ENCODE data around the gene PTRH1.
A peak's percentile ranks its signal among the peaks of the same experiment; 100 is the strongest.

Gene PTRH1

DNA sequence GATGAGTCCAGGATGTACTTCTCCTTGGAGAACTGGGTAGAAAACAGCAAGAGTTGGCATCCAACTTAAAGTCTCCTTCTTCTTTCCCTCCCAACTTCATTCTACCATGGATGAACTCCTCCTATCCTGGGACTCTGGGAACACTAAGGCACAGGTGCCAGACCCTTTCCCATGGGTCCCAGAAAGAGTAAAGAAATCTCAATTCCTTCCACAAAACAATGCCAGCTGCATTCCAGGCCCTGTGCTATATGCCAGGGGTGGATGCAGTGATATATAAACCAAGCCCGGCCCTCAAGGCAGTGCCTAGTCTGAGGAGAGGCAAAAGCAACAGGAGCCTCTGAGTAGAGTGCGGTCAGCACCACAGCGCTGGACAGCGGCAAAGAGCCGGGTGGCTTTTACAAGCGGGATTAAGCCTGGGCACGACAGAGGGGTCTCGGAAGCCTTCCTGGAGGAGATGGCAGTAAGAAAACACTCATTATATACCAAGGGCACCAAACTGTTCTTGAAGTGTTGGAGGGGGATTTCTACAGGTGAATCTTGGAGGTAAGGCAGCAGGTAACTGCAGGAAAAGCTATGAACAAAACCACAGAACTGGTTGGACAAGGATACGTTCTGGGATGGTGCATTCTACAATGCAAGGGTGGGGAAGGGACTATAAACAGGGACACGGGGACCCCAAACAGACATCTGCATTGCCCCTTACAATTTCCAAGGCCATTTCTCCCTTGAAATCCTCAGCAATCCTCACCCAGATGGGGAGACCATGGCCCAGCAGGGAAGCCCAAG, 36.0 kb upstream of the PTRH1 start:
- DNase-seq: no peak

DNA sequence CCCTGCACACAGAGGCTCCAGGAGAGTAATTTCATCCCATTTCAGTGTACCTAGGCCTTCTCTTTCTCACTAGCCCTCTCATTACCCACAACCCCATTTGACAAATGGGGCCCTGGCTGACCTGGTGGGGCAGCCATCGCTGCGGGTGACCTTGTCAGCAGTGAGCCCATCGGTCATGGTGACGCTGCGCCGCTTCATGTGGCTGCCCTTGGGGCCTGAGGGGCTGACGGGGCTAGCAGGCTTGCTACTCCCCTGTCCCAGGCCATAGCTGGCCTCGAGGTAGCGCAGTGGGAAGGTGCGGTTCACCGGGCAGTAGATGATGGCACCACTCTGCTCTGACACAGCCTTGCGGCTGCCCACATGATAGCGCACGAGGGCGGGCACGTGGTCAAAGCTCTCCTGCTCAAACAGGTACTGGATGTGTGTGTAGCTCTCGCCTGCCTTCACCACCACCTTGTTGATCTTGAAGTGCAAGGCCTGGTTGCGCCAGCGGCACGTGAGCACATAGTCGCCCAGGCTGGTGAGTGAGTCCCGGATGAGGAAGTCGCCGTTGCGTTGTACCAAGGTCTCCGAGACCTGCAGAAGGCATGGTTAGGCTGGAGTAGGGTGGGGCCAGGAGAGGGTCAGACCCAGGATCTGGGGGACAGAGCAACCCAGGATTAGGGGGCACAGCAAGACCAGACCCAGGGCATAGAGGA, 33.8 kb upstream of the PTRH1 start:
- peaks cover 7 to 13% of the 10 kb centered on the region in 2 donors for H3K4me1 Mint-ChIP-seq
- DNase-seq (no peak), ATAC-seq (replicated peaks) (no peak)
- no peaks in the 10 kb centered on the region for H3K27me3 Mint-ChIP-seq
- H3K9me3 Mint-ChIP-seq: no peaks in the 10 kb centered on the region
- H3K4me3 Mint-ChIP-seq: no peak overlapping the region
- peaks cover 51 to 63% of the 10 kb centered on the region in 2 donors for H3K36me3 Mint-ChIP-seq
- H3K27ac Mint-ChIP-seq: no peak overlapping the region

More for the DNA sequence above, 36.0 kb upstream of the PTRH1 start:
- peak overlapping the region; percentile 65 for H3K27ac Mint-ChIP-seq
- no peaks in the 10 kb centered on the region for H3K27me3 Mint-ChIP-seq
- ATAC-seq (replicated peaks): no peak
- peaks cover 46 to 57% of the 10 kb centered on the region in 2 donors for H3K36me3 Mint-ChIP-seq
- H3K9me3 Mint-ChIP-seq: no peaks in the 10 kb centered on the region
- no peak overlapping the region for H3K4me3 Mint-ChIP-seq
- H3K4me1 Mint-ChIP-seq: peaks cover 7 to 16% of the 10 kb centered on the region in 2 donors

DNA sequence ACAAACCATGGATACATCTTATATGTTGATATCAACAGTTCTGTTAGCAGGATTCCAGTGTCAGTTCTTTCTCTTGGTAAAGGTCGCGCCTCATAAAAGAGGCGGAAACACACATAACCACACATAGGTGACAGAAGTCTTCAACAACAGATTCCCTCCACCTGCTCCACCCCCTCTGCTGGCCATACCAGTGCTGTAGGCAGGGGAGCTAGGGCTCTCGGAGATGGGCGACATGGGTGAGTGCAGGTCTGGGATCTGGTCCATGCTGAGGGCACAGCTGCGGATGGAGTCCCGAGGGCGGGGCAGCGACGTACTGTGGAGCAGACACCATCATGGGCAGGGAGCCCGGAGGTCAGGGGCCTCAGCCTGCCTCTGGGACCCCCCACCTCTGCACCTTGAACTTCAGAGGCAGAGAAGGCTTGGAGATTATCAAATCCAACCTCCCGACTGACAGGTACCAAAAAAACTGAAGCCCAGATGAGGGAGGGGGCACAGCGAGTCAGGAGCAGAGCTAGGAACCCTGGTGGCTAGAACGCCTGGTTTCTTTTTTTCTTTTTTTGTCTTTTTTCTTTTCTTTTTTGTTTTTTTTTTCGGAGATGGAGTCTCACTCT, 31.6 kb upstream of the PTRH1 start:
- no peak overlapping the region for H3K4me3 Mint-ChIP-seq
- ATAC-seq (replicated peaks): no peak
- peaks cover 52 to 60% of the 10 kb centered on the region in 2 donors for H3K36me3 Mint-ChIP-seq
- peak overlapping the region; percentile 31 for H3K27ac Mint-ChIP-seq
- H3K4me1 Mint-ChIP-seq: peaks cover 3 to 4% of the 10 kb centered on the region in 2 donors
- no peaks in the 10 kb centered on the region for H3K9me3 Mint-ChIP-seq
- H3K27me3 Mint-ChIP-seq: no peaks in the 10 kb centered on the region
- no peak for DNase-seq

DNA sequence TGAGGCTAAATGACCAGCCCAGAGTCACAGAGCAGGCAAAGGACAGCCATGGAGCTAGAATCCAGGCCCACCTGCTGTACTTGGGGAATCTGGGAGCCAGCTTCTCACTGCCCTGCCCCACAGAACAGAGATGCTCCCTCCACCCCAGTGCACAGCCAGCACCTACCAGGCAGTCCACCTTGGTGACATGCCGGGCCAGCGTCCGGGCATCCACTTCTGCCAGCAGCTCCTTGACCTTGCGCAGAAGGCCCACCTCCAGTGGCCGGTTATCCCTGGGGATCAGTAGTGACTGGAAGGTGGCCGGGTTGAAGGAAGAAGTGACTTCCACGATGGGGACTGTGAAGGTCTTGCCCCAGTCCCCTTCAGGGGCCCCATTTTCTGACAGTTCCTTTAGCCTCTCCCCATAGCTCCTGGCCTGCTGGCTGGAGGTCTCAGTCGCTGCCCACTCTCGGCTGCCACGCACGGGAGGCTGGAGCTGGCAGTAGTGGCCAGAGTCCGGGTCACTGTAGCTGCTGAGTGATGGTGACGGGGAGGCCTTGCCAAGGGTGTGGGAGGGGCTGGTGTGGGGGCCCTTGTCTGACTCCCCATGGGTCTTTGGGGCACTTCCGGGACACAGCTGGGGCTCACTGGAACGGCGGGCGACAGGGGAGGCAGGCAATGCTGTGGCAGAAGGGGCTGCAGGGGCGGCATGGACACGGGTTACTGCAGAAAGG, 29.1 kb upstream of the PTRH1 start:
- Mint-ChIP-seq H3K27ac (peak overlapping the region; percentile 31), H3K4me1 (peaks cover 3 to 9% of the 10 kb centered on the region in 2 donors), H3K9me3 (no peaks in the 10 kb centered on the region), H3K36me3 (peaks cover 47 to 48% of the 10 kb centered on the region in 2 donors), H3K4me3 (no peak overlapping the region), H3K27me3 (no peaks in the 10 kb centered on the region)
- DNase-seq (no peak), ATAC-seq (replicated peaks) (no peak)

DNA sequence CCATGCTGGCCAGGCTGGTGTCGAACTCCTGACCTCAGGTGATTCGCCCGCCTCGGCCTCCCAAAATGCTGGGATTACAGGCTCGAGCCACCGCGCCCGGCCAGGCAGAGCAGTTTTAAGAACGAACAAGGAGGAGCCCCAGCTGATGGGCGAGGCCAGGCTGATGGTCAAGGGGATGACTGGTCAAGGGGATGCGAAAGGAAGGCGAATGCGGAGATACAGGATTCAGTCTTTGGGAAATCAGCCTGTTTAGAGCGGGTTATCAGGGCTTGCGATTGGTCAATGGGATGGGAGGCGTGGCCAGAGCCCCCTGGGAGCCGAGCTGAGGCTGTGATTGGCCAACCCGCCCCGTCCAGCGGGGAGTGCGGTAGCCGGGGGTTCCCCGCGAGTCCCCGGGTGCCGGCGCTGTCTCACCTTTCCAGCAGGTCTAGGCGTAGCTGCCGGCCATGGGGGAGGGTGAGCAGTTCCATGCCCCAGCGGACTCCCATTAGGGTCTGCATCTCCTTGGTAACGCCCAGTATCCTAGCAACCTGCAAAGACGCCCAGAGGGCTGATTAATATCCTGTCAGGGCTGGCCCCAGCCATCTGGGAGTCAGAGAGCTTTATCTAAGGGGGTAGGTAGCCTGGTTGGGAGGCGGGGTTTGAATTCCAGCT, 27.1 kb upstream of the PTRH1 start:
- DNase-seq (no peak), ATAC-seq (replicated peaks) (peak in 1 of 2 donors; percentile 20)
- H3K27ac Mint-ChIP-seq: peak overlapping the region; percentile 73
- peaks cover 3 to 9% of the 10 kb centered on the region in 2 donors for H3K4me1 Mint-ChIP-seq
- peaks cover 41 to 42% of the 10 kb centered on the region in 2 donors for H3K36me3 Mint-ChIP-seq
- H3K27me3 Mint-ChIP-seq: no peaks in the 10 kb centered on the region
- no peak overlapping the region for H3K4me3 Mint-ChIP-seq
- no peaks in the 10 kb centered on the region for H3K9me3 Mint-ChIP-seq

DNA sequence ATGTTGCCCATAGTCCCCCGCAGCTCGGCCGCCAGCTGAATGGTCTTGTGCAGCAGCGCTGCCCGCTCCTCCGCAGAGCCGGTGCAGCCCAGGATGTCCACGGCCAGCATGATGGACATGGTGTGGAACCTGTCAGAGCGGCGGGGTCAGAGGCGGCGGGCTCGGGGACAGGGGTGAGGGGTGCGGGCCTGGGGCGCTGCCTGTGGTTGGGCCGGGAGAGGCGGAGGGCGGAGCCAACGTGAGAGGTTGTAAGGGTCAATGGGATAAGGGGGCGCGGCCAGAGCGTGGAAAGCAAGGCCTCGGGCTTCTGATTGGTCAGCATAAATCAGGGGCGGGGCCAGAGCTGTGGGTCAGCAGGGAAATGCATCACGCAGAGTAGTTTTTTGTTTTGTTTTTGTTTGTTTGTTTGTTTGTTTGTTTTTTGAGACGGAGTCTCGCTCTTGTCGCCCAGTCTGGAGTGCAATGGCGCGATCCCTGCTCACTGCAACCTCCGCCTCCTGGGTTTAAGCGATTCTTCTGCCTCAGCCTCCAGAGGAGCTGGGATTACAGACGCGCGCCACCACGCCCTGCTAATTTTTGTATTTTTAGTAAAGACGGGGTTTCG, 26.5 kb upstream of the PTRH1 start:
- ATAC-seq (replicated peaks): peak in 1 of 2 donors; percentile 19
- H3K36me3 Mint-ChIP-seq: peaks cover 36% of the 10 kb centered on the region in 2 donors
- peak overlapping the region in 1 of 2 donors; percentile 25 for H3K4me3 Mint-ChIP-seq
- H3K9me3 Mint-ChIP-seq: no peaks in the 10 kb centered on the region
- H3K27me3 Mint-ChIP-seq: no peaks in the 10 kb centered on the region
- peaks cover 3 to 9% of the 10 kb centered on the region in 2 donors for H3K4me1 Mint-ChIP-seq
- no peak for DNase-seq
- peak overlapping the region; percentile 73 for H3K27ac Mint-ChIP-seq

DNA sequence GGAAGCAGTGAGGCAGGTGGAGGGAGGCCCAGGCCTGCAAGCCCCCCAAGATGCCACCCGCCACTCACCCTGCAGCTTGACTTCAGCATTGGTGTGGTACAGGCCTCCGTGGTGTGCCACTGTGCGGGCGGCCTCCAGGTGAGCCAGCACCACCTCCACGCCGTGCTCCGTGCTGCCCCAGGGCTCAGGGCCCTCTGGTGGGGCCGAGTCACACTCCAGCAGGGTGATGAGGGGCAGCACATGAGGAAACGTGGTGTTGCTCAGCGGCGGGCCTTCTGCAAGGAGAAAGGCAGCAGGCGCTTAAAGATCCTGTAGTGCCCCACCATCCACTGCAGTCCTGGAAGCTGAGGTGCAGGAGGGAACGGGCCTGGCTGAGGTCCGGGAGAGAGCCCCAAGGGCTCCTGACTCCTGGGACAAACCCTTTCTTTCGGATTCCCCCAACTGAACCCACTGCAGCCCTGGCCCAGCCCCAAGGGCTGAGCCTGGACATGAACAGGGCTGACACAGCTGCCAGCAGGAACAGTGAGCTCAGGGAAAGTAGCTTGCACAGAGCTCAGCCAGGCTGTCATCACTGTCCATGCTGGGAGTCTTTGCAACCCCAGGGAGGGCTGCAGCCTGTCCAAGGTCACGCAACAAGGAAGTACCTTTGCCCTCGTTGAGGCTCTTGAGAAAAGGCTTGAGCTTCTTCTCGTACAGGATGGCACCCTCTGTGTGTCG, 24.3 kb upstream of the PTRH1 start:
- Mint-ChIP-seq H3K4me1 (peaks cover 3 to 9% of the 10 kb centered on the region in 2 donors), H3K36me3 (peaks cover 28 to 30% of the 10 kb centered on the region in 2 donors), H3K27ac (no peak overlapping the region), H3K9me3 (no peaks in the 10 kb centered on the region), H3K4me3 (no peak overlapping the region), H3K27me3 (no peaks in the 10 kb centered on the region)
- ATAC-seq (replicated peaks) (no peak), DNase-seq (no peak)

DNA sequence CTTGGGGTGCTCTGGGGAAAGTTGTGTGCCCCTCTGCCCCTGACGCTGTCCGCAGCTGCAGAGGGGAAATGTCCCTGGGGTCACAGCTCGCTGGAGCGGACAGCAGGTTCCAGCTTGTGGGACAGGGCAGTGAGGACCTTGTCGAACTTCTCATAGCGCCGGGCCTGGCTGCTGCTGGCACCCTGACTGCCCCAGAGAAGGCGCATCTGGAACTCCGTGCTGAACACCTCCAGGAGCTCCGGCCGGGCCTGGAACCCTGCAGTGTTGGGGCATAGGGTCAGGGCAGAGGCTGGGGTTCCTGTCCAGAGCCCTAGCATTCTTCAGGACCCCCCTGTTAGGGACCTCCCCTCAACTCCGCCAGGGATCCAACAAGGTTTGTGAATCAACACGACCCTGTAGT, 23.2 kb upstream of the PTRH1 start:
- H3K4me3 Mint-ChIP-seq: no peak overlapping the region
- H3K9me3 Mint-ChIP-seq: no peaks in the 10 kb centered on the region
- no peaks in the 10 kb centered on the region for H3K27me3 Mint-ChIP-seq
- ATAC-seq (replicated peaks) (no peak), DNase-seq (no peak)
- H3K27ac Mint-ChIP-seq: no peak overlapping the region
- H3K4me1 Mint-ChIP-seq: peaks cover 9 to 18% of the 10 kb centered on the region in 2 donors
- peaks cover 25 to 27% of the 10 kb centered on the region in 2 donors for H3K36me3 Mint-ChIP-seq

DNA sequence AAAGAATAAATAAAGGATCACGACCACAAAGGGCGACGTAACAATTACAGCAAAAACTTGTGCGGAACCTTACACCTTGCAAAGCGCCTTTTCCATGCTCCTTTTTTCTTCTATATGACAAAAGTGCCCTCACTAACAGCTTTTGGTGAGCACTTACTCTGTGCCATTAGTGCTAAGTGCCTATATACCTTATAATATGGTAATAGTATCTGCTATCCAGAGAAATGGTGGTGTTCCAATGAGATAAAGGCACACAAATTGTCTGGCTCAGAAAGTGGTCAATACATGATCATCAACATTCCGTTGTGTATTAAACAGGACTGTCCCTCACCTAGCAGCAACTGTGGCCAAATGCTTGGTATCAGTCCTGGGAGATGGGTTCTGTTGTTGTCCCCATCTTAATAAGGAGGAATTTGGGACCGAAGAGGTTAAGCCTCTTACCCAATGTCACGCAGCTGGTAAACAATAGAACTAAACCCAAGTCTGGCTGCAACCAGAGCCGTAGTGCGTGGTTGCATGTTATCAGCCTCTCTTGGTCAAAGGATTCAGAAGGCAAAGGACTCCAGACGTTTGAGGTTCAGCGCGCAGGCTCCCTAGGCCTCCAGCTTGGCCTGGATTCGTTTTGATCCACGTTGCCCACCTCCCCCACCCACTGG, 20.2 kb upstream of the PTRH1 start:
- peaks cover 12 to 24% of the 10 kb centered on the region in 2 donors for H3K36me3 Mint-ChIP-seq
- H3K9me3 Mint-ChIP-seq: no peaks in the 10 kb centered on the region
- no peaks in the 10 kb centered on the region for H3K27me3 Mint-ChIP-seq
- ATAC-seq (replicated peaks) (no peak), DNase-seq (no peak)
- peak overlapping the region; percentile 82 to 87 for H3K4me3 Mint-ChIP-seq
- H3K27ac Mint-ChIP-seq: peak overlapping the region; percentile 88
- peaks cover 8 to 11% of the 10 kb centered on the region in 2 donors for H3K4me1 Mint-ChIP-seq

DNA sequence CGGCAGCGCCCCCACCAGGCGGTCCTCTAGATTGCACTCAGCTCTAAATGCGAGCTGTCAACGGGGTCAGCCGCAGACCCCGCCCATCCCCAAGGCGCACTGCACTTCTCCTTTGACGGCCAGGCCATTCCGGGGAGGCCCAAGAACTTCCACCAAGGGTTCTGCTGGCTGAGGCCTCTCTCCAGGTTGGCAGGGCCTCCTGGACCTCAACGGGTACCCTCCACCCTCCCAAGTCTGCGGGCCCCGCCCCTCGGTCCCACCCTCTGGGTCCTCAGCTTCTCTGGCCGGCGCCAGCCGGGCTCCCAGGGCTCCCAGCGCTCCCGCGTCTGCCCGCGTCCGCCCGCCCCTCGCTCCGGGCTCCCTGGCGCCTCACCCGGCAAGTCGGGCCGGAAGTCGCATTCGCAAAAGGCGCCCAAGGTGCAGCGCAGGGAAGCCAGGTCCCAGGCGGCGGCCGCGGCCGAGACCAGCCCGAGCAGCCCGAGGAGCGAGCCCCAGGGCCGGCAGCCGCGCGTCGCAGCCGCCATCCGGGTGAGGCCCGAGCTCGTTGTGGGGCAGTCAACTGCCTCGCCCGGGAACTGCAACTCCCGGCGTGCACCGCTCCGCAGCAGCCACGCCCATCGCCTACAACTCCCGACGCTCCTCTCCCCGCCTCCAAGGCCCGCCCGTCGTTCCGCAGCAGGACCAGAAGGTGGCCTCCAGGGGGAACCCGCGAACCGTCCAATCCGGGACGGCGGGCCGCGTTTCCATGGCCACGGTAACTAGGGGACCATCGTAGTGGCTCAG, 19.5 kb upstream of the PTRH1 start, which contains the start of gene TOR2A:
Gene TOR2A (minus strand): TSS at position 548 of the 783 bp plus-strand sequence. CDS start 24 bp downstream, at position 524.
- peak; percentile 93 to 96 for ATAC-seq (replicated peaks)

DNA sequence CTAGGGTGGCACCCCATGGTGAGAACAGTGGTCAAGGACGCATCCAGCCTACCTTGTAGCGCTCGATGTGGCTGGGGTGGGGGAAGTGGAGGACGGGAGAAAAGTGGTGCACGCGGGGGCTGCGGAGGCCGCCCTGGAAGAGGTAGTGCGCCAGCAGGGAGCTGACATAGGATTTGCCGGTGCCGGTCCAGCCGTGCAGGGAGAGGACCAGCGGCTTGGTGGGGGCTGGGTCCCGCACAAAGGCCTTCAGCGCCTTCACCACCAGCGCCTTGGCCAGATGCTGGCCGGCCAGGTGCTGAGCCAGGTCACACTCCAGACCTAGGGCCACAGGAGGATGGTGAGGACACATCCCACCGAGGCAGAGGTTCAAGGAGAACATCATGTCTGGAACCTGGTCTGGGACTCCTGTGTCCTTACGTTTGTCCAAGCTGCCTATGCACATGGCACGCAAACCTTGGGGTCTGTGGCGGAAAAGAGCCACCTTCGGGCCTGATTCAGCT, 18.8 kb upstream of the PTRH1 start:
- ATAC-seq (replicated peaks) (no peak), DNase-seq (peak; percentile 11)
- peaks cover 11 to 21% of the 10 kb centered on the region in 2 donors for H3K36me3 Mint-ChIP-seq
- no peaks in the 10 kb centered on the region for H3K9me3 Mint-ChIP-seq
- H3K4me3 Mint-ChIP-seq: peak overlapping the region; percentile 82 to 87
- H3K27ac Mint-ChIP-seq: peak overlapping the region; percentile 88
- H3K4me1 Mint-ChIP-seq: peaks cover 8 to 11% of the 10 kb centered on the region in 2 donors
- H3K27me3 Mint-ChIP-seq: no peaks in the 10 kb centered on the region

More for the DNA sequence above, 19.5 kb upstream of the PTRH1 start, which contains the start of gene TOR2A:
- Mint-ChIP-seq H3K9me3 (no peaks in the 10 kb centered on the region), H3K4me3 (peak within 1 kb of the TSS; percentile 82 to 87), H3K36me3 (peaks cover 12 to 24% of the 10 kb centered on the region in 2 donors), H3K27me3 (no peaks in the 10 kb centered on the region), H3K4me1 (peaks cover 8 to 11% of the 10 kb centered on the region in 2 donors), H3K27ac (peak within 1 kb of the TSS; percentile 88)
- peak; percentile 96 for DNase-seq
